Panc1 (cell line): Measurements from ENCODE around the gene LRMDA. TPM values are rescaled to one million over a fixed set of nuclear protein-coding genes. Genes with fewer than 3 reads are reported as not detected.

ENCODE experiments used
- ATAC-seq: fragments of 200-7000 bp; cut with Tn5 transposase; 2 replicates; pipeline ENCODE4 v1.9.1; 2020; ENCODE audit warnings: mild to moderate bottlenecking, moderate library complexity
- BruUV-seq: library from RNA; stranded (reverse); fragments of 400-500 nt; replicated peaks from 2 replicates; lab custom pipeline; 2021; lab: Mats Ljungman, UMichigan
- CTCF ChIA-PET: fragments of 300-600 bp; sonication (Branson Sonifier 250); formaldehyde crosslinking; loops from one replicate; lab custom pipeline; 2022; ENCODE audit warnings: antibody characterized with exemption; lab: Charles Lee
- POLR2A ChIA-PET: fragments of 300-600 bp; sonication (Branson Sonifier 250); formaldehyde crosslinking; loops from one replicate; lab custom pipeline; 2022; ENCODE audit warnings: antibody characterized with exemption; lab: Charles Lee
- DNase-seq: peaks from one replicate; pipeline ENCODE4 v3.0.0-alpha.2; 2010; ENCODE audit warnings: low read depth, low spot score
- H3K27ac ChIP-seq: 2 replicates; pipeline ENCODE4 v1.5.1; 2011; ENCODE audit warnings: mild to moderate bottlenecking, low read length, inconsistent platforms
- H3K27me3 ChIP-seq: fragments of 200-500 bp; sonication (Bioruptor generic); 2 replicates; pipeline ENCODE4 v1.6.0; 2014; ENCODE audit warnings: low read length, inconsistent platforms; ENCODE audit not compliant: control insufficient read depth, insufficient read depth
- H3K36me3 ChIP-seq: fragments of 200-500 bp; sonication (Bioruptor generic); 2 replicates; pipeline ENCODE4 v1.5.1; 2014; ENCODE audit warnings: inconsistent platforms, mild to moderate bottlenecking, low read length, moderate library complexity; ENCODE audit not compliant: control insufficient read depth, insufficient read depth
- H3K4me1 ChIP-seq: 2 replicates; pipeline ENCODE4 v1.5.1; 2011; ENCODE audit warnings: inconsistent platforms, mild to moderate bottlenecking, low read length, moderate library complexity; ENCODE audit not compliant: control insufficient read depth, insufficient read depth
- H3K4me3 ChIP-seq, 2 experiments: 2 replicates each; pipeline ENCODE4 v1.5.1; 2011 to 2012; ENCODE audit warnings: low read depth in 2 of 2, low read length in 2 of 2, mild to moderate bottlenecking in 2 of 2, inconsistent platforms in 1 of 2, moderate library complexity in 1 of 2
- H3K9me3 ChIP-seq: fragments of 200-500 bp; sonication (Bioruptor generic); 2 replicates; pipeline ENCODE4 v1.5.1; 2014; ENCODE audit warnings: low read depth, mild to moderate bottlenecking, inconsistent platforms, low read length, moderate library complexity; ENCODE audit not compliant: control insufficient read depth, insufficient read depth
- CTCF ChIP-seq: fragments of 450-650 bp; IDR thresholded peaks from 2 replicates; pipeline ENCODE4 v1.5.1; 2017; ENCODE audit warnings: mild to moderate bottlenecking
- POLR2AphosphoS5 ChIP-seq: IDR thresholded peaks from 2 replicates; pipeline ENCODE4 v1.6.1; 2012; ENCODE audit warnings: mild to moderate bottlenecking, low read depth, low read length, moderate library complexity
- REST ChIP-seq, 2 experiments: IDR thresholded peaks; 2 replicates each; pipeline ENCODE4 v1.6.1; 2011 to 2012; ENCODE audit warnings: low read depth in 2 of 2, control low read depth in 1 of 2, low read length in 1 of 2, mild to moderate bottlenecking in 1 of 2, moderate library complexity in 1 of 2; ENCODE audit not compliant: insufficient read depth in 1 of 2
- SIN3A ChIP-seq: IDR thresholded peaks from 2 replicates; pipeline ENCODE4 v1.6.1; 2012; ENCODE audit warnings: low read depth, mild to moderate bottlenecking, low read length, moderate library complexity, borderline replicate concordance; ENCODE audit not compliant: insufficient read depth
- TCF7L2 ChIP-seq: IDR thresholded peaks from 2 replicates; pipeline ENCODE4 v1.6.1; 2011; ENCODE audit warnings: mild to moderate bottlenecking, low read depth, low read length, inconsistent platforms
- in situ Hi-C: cut with HindIII; loops from 2 replicates; pipeline ENCODE4 v1.10.0; 2016; ENCODE audit warnings: low sequenced_read_pairs, low pct_unique_long_range_greater_than_20kb
- intact Hi-C: fragments of 100-400 bp; cut with micrococcal nuclease; formaldehyde crosslinking; loops from one replicate; pipeline ENCODE4 v1.10.0; 2022; ENCODE audit not compliant: unreplicated experiment
- total RNA-seq: library from RNA; stranded (reverse); gene quantifications from one replicate; pipeline ENCODE4 v1.2.1, GENCODE V29; 2021; ENCODE audit not compliant: unreplicated experiment

Gene LRMDA
- total RNA-seq, 1 experiment from 2014 or later = 1.2 TPM

GRCh38 chr10:76432016-76433012, 1000.9 kb downstream of the LRMDA start:
- no peak overlapping the region for H3K27ac ChIP-seq
- ChIA-PET CTCF (no interaction called here), POLR2A (no interaction called here)
- H3K4me1 ChIP-seq = no peaks in the 10 kb centered on the region
- no peak overlapping the region for H3K4me3 ChIP-seq
- no peaks in the 10 kb centered on the region for H3K36me3 ChIP-seq
- intact Hi-C loops (no loop called here), in situ Hi-C loops (no loop called here)
- no TSS peak for BruUV-seq
- DNase-seq = no peak
- H3K9me3 ChIP-seq = no peaks in the 10 kb centered on the region
- no peak for ATAC-seq
- no peaks in the 10 kb centered on the region for H3K27me3 ChIP-seq
- no peak for TF ChIP-seq POLR2AphosphoS5
- TF ChIP-seq CTCF = no peak
- no peak for TF ChIP-seq REST (IDR thresholded peaks at IDR 0.05; ENCODE audit: insufficient read depth in 1 of 2, low read depth in 2 of 2, low read length in 1 of 2)
- TF ChIP-seq TCF7L2 = no peak
- no peak for TF ChIP-seq SIN3A

GRCh38 chr10:76433161-76434005, 1002.0 kb downstream of the LRMDA start:
- H3K9me3 ChIP-seq = no peaks in the 10 kb centered on the region
- in situ Hi-C loops = no loop called here
- no TSS peak for BruUV-seq
- H3K36me3 ChIP-seq = no peaks in the 10 kb centered on the region
- intact Hi-C loops = no loop called here
- H3K4me1 ChIP-seq = no peaks in the 10 kb centered on the region
- ChIA-PET CTCF (no interaction called here), POLR2A (no interaction called here)
- no peak overlapping the region for H3K4me3 ChIP-seq
- H3K27me3 ChIP-seq = no peaks in the 10 kb centered on the region
- DNase-seq (no peak), ATAC-seq (no peak)
- no peak overlapping the region for H3K27ac ChIP-seq
- no peak for TF ChIP-seq TCF7L2
- no peak for TF ChIP-seq POLR2AphosphoS5
- TF ChIP-seq CTCF = no peak
- TF ChIP-seq REST (IDR thresholded peaks at IDR 0.05; ENCODE audit: insufficient read depth in 1 of 2, low read depth in 2 of 2, low read length in 1 of 2) = no peak
- no peak for TF ChIP-seq SIN3A
